ENCODE data around the gene ITPRIP. TPM values are rescaled to one million over a fixed set of nuclear protein-coding genes. Genes with fewer than 3 reads are reported as not detected.

ITPRIP gene
- total and polyA plus RNA-seq, 4 donors: 3.5 to 7.9 (median 6.0) TPM

GRCh38 chr10:104340111-104340526 lies 1.9 kb upstream of the ITPRIP start:
- peak overlapping the region; percentile 95 to 98 for H3K27ac ChIP-seq (ENCODE audit: low read depth in 1 of 2, low read length in 2 of 2)
- H3K36me3 ChIP-seq (ENCODE audit: control insufficient read depth in 4 of 4, insufficient read depth in 3 of 4, low read depth in 1 of 4, low read length in 3 of 4): no peaks in the 10 kb centered on the region
- WGBS: 32% methylated on average over 4 of the region's 4 CpGs
- no peak overlapping the region for H3K9ac ChIP-seq (ENCODE audit: low read depth in 1 of 2, low read length in 2 of 2)
- H3K4me3 ChIP-seq (ENCODE audit: low read depth in 1 of 3, low read length in 3 of 3): no peak overlapping the region
- peaks cover 5 to 34% (median 14%) of the 10 kb centered on the region in 4 donors for H3K4me1 ChIP-seq (ENCODE audit: control insufficient read depth in 4 of 4, insufficient read depth in 4 of 4, low read length in 3 of 4)
- H3K27me3 ChIP-seq (ENCODE audit: control insufficient read depth in 4 of 4, insufficient read depth in 4 of 4, low read length in 3 of 4): no peaks in the 10 kb centered on the region
- H3K9me3 ChIP-seq (ENCODE audit: control insufficient read depth in 4 of 4, low read length in 3 of 4): no peaks in the 10 kb centered on the region
- TF ChIP-seq GABPA (IDR thresholded peaks at IDR 0.05 in 1 of 2, conservative IDR thresholded peaks at IDR 0.05 in 1 of 2) (no peak), SP1 (IDR thresholded peaks at IDR 0.05) (peak; percentile 43)
- DNase-seq (ENCODE audit: low spot score): no peak

GRCh38 chr10:104339469-104340110 lies 1.3 kb upstream of the ITPRIP start:
- Histone ChIP-seq H3K27ac (ENCODE audit: low read depth in 1 of 2, low read length in 2 of 2) (peak overlapping the region; percentile 95 to 98), H3K9me3 (ENCODE audit: control insufficient read depth in 4 of 4, low read length in 3 of 4) (no peaks in the 10 kb centered on the region), H3K9ac (ENCODE audit: low read depth in 1 of 2, low read length in 2 of 2) (peak overlapping the region; percentile 85 to 90), H3K36me3 (ENCODE audit: control insufficient read depth in 4 of 4, insufficient read depth in 3 of 4, low read depth in 1 of 4, low read length in 3 of 4) (no peaks in the 10 kb centered on the region), H3K4me1 (ENCODE audit: control insufficient read depth in 4 of 4, insufficient read depth in 4 of 4, low read length in 3 of 4) (peaks cover 5 to 35% (median 14%) of the 10 kb centered on the region in 4 donors), H3K27me3 (ENCODE audit: control insufficient read depth in 4 of 4, insufficient read depth in 4 of 4, low read length in 3 of 4) (no peaks in the 10 kb centered on the region), H3K4me3 (ENCODE audit: low read depth in 1 of 3, low read length in 3 of 3) (peak overlapping the region; percentile 33 to 82 (median 71))
- 6% methylated on average over 11 of the region's 11 CpGs for WGBS
- TF ChIP-seq RXRA (IDR thresholded peaks at IDR 0.05) (peak in 1 of 2 donors; percentile 37), FOXA2 (IDR thresholded peaks at IDR 0.05) (peak; percentile 72), HNF4A (conservative IDR thresholded peaks at IDR 0.05) (peak; percentile 25 to 50), NR2F2 (IDR thresholded peaks at IDR 0.05) (peak; percentile 21), YY1 (IDR thresholded peaks at IDR 0.05) (no peak), ATF3 (IDR thresholded peaks at IDR 0.05) (no peak), ZBTB33 (IDR thresholded peaks at IDR 0.05) (no peak), TAF1 (conservative IDR thresholded peaks at IDR 0.05) (no peak), CTCF (IDR thresholded peaks at IDR 0.05; ENCODE audit: low read depth, low read length, missing input control) (no peak), RAD21 (IDR thresholded peaks at IDR 0.05) (peak in 1 of 2 donors; percentile 12), FOXA1 (IDR thresholded peaks at IDR 0.05) (no peak), JUND (IDR thresholded peaks at IDR 0.05) (peak; percentile 21 to 58)
- DNase-seq (ENCODE audit: low spot score): no peak

GRCh38 chr10:104337521-104337984 lies 712 bp downstream of the ITPRIP start:
- WGBS: under 1% methylated on average over 23 of the region's 23 CpGs
- H3K4me1 ChIP-seq (ENCODE audit: control insufficient read depth in 4 of 4, insufficient read depth in 4 of 4, low read length in 3 of 4): peaks cover 5 to 37% (median 14%) of the 10 kb centered on the region in 4 donors
- DNase-seq (ENCODE audit: low spot score): peak; percentile 47
- TF ChIP-seq GABPA (IDR thresholded peaks at IDR 0.05 in 1 of 2, conservative IDR thresholded peaks at IDR 0.05 in 1 of 2) (no peak), FOXA1 (IDR thresholded peaks at IDR 0.05) (no peak), CTCF (IDR thresholded peaks at IDR 0.05; ENCODE audit: low read depth, low read length, missing input control) (no peak), YY1 (IDR thresholded peaks at IDR 0.05) (peak; percentile 17), JUND (IDR thresholded peaks at IDR 0.05) (no peak), MAX (IDR thresholded peaks at IDR 0.05) (no peak), HNF4G (IDR thresholded peaks at IDR 0.05) (no peak), RXRA (IDR thresholded peaks at IDR 0.05) (no peak), REST (IDR thresholded peaks at IDR 0.05) (no peak)

More at GRCh38 chr10:104337521-104337984, 712 bp downstream of the ITPRIP start:
- Histone ChIP-seq H3K9ac (ENCODE audit: low read depth in 1 of 2, low read length in 2 of 2) (peak overlapping the region; percentile 70 to 90), H3K27ac (ENCODE audit: low read depth in 1 of 2, low read length in 2 of 2) (peak overlapping the region; percentile 95 to 98), H3K4me3 (ENCODE audit: low read depth in 1 of 3, low read length in 3 of 3) (peak overlapping the region; percentile 71 to 82 (median 75)), H3K9me3 (ENCODE audit: control insufficient read depth in 4 of 4, low read length in 3 of 4) (no peaks in the 10 kb centered on the region), H3K36me3 (ENCODE audit: control insufficient read depth in 4 of 4, insufficient read depth in 3 of 4, low read depth in 1 of 4, low read length in 3 of 4) (no peaks in the 10 kb centered on the region), H3K27me3 (ENCODE audit: control insufficient read depth in 4 of 4, insufficient read depth in 4 of 4, low read length in 3 of 4) (no peaks in the 10 kb centered on the region)
